GM12801 (cell line): ENCODE measurements around the gene CARMIL1.

Experiments
- TF ChIP-seq, protein P1 (sequence below): IDR thresholded peaks from one replicate; pipeline ENCODE4 v1.5.1; 2011; ENCODE audit warnings: control low read depth; ENCODE audit not compliant: insufficient read length; ENCODE audit errors: extremely low read depth

Gene CARMIL1

DNA sequence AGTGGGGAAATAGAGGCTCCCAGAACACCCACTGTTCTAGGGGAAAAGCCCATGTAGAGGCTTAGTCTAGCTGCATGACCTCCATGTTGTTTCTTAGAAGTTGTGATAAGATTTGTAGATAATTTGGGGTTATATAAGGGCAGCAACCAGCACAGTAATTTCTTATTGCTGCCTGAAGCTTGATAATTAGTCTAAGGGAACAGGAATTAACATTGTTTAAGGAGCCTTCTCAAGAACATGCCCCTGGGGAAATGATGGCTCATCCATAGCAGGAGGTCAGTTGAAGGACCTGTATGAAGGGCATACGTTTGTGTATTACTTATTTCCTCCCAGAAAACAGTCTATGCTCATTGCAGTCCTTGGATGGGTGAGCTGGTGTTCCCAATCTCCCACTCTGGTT, 202.1 kb downstream of the CARMIL1 start:
- TF ChIP-seq, protein P1, sequence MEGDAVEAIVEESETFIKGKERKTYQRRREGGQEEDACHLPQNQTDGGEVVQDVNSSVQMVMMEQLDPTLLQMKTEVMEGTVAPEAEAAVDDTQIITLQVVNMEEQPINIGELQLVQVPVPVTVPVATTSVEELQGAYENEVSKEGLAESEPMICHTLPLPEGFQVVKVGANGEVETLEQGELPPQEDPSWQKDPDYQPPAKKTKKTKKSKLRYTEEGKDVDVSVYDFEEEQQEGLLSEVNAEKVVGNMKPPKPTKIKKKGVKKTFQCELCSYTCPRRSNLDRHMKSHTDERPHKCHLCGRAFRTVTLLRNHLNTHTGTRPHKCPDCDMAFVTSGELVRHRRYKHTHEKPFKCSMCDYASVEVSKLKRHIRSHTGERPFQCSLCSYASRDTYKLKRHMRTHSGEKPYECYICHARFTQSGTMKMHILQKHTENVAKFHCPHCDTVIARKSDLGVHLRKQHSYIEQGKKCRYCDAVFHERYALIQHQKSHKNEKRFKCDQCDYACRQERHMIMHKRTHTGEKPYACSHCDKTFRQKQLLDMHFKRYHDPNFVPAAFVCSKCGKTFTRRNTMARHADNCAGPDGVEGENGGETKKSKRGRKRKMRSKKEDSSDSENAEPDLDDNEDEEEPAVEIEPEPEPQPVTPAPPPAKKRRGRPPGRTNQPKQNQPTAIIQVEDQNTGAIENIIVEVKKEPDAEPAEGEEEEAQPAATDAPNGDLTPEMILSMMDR = no peak

DNA sequence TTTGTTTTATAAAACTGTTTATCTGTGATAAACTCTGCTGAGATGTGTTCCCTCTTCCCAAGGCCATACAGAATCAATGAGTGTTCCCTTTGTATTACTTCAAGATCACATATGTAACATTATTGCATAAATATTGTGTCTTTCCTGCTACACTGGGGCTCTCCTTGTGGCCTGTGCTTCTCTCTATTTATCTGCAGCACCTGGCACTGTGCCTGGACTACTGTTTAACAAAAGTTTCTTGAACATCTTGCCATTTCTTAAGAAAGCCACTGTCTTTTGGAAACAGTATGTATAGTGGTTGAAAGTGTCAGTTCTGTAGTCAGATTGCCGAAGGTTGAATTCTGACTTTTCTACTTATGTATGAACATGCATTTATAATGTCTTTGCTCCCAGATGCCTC, 203.8 kb downstream of the CARMIL1 start:
- TF ChIP-seq, protein P1 = no peak

DNA sequence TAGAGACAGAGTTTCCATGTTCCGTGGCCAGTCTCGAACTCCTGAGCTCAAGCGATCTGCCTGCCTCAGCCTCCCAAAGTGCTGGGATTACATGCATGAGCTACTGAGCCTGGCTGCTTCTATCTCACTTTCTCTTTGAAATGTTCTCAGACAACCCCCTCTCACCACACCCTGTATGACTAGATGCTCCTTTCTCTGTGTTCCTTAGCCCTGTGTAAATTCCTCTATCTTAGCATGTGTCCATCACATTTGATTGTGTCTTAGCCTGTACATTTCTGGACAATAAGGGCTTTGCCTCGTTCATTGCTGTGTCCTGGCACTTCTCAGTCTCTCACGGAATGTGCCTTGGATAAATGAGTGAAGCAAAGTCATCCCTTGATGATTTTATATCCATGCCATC, 204.8 kb downstream of the CARMIL1 start:
- TF ChIP-seq, protein P1 = no peak

DNA sequence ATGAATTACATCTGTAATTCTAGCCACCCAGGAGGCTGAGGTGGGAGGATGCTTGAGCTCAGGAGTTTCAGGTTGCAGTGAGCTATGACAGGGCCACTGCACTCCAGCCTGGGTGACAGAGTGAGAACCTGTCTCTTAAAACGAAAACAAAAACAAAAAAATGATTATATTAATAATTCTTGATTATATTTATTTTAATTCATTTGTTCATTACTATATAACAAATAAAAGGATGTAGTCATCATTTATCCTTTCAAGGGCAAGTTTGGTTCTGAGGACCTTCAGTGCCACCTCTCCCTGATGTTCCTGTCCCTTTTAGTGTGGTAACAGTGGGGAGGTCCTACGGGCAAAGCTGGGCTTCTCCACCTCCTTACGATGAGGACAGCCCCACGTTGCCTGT, 205.7 kb downstream of the CARMIL1 start:
- TF ChIP-seq, protein P1 = no peak

DNA sequence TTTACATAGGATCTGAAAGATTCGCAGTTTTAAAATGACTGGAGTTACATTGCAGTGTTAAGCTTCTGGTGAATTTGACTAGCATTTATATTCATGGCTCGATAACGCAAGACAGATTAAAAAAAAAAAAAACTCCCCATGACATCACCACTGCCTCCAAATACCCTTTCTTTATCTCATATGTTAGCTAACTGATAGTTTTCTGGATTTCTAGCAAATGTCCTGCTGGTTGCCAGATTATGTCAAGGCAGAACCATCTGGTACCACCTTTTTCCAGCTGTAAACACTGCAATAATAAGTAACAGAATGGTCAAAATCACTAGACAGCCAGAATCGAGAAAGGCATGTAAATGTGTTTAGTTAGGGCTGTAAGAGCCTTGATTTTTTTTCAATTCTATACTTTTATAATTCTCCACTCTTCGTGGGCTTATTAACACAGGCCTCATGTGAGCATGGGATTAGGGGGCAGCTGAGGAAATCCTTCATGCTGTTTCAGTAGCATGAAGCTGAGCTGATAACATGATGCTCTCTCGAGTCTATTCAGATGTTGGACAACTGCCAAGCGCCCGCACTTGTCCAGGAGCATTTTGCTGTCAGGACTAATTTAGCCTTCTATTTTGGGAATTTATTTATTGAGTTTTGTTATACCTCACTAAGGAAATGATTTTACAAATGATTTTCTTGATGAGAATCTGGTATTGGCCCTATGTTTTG, 206.8 kb downstream of the CARMIL1 start:
- TF ChIP-seq, protein P1 = no peak

DNA sequence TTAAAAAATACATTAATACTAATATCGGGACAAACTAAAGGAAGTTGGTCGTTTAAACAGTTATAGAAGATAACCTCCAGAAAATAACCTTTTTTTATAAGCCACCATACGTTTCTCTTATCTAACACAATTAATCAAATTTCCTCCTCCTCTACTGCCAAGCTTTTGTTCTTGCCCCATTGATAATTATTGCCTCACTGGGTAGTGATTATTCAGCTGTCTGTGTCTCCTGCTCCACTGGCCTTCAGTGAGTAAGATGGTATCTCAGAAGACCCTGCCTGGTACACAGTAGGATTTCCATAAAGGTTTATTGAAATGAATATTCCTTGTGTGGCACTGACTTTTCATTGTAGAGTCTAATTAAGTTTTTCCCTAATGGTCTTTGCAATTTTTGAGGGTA, 207.4 kb downstream of the CARMIL1 start:
- TF ChIP-seq, protein P1 = no peak

DNA sequence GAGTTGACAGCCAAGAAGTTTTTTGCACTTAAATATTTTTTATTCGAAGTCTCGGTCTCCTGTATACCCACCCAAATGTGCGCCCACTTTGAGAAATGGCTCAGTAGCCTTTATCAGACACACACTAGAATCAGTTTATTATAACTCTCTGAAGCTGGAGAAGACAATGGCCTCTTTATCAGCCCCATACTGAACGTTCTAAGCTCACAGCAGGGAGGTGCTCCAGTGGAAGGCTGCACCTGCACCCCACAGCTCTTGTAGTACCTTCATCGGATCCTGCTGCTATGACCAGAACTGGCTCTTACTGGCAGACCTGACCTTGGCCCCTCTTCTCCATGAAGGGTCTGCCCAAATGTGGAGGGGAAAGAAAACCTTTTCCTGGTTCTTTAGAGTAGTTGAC, 207.8 kb downstream of the CARMIL1 start:
- TF ChIP-seq, protein P1 = no peak
